ENCODE results near the gene RNF224. TPM values are rescaled to one million over a fixed set of nuclear protein-coding genes. Genes with fewer than 3 reads are reported as not detected.

Gene RNF224
- total RNA-seq = not detected in 2 replicates

DNA sequence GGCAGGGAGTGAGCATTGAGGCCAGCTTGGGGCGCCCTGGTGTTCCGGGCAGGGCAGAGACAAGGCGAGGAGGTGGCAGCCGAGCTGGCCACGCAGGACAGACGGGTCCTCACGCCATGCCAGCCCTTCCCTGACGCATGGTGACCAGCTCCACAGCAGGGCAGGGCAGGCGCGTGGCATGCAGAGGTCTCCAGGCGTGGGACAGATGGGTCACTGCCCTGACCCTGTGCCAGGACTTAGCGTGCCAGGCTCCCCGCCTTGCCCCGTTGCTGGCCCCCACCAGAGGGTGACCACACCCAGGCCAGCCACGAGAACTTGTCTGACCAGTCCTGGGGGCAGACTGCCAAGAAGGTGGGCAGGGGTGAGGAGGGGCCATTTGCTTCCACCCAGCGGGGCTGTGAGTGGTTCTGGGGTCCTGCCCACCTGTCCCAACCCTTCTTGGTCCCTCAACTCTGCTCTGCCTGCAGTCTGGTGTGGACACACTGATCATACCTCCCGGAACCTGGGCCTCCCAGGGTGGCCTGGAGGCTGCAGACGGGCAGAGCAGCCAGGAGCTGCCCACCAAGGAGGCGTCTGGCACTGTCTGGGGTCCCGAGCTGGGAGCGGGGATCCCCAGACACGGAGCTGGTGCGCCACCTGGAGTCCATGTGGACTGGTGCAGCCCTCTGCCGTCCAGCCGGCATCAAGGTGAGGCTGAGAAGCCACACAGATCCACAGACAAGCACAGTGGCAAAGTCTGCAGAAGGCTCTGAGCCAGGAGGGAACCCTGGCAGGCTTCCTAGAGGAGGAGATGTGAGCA, at the start of gene RNF224:
TSS of gene RNF224 (plus strand) at position 449 of the 799 bp plus-strand sequence. CDS start 834 bp downstream, outside the sequence.

DNA sequence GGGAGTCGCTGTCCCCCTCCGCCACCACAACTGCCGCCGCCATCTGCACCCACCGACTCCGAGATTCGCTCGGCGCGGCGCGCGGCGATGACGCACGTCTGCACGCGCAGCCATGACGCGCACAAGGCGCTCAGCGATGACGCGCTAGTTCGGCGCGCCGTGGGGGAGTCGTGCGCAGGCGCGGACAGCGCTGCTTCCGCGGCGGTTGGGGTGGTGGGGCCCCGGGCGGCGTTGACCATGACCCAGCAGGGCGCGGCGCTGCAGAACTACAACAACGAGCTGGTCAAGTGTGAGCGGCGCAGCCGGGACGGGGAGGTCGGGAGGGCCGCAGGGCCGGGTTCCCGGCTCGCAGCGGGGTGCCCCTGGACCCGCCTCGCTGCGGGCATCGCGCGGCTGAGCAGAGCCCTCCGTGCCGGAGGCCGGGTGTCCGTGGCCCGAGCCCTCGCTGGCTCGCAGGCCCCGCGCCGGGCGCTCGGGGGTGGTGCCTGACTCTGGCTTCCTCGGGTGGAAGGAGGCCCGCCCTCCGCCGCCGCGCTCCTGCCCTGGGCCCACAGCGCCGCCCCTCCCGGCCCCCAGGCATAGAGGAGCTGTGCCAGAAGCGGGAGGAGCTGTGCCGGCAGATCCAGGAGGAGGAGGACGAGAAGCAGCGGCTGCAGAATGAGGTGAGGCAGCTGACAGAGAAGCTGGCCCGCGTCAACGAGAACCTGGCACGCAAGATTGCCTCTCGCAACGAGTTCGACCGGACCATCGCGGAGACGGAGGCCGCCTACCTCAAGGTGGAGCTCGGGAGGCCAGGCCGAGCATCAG, 38.6 kb upstream of the RNF224 start, which contains the start of the genes ANAPC2 and SSNA1:
TSS of gene ANAPC2 (minus strand) at position 71 of the 807 bp plus-strand sequence. CDS start at position 43, 28 bp downstream.
TSS of gene SSNA1 (plus strand) at position 187 of the 807 bp plus-strand sequence. CDS start at position 238, 51 bp downstream.

DNA sequence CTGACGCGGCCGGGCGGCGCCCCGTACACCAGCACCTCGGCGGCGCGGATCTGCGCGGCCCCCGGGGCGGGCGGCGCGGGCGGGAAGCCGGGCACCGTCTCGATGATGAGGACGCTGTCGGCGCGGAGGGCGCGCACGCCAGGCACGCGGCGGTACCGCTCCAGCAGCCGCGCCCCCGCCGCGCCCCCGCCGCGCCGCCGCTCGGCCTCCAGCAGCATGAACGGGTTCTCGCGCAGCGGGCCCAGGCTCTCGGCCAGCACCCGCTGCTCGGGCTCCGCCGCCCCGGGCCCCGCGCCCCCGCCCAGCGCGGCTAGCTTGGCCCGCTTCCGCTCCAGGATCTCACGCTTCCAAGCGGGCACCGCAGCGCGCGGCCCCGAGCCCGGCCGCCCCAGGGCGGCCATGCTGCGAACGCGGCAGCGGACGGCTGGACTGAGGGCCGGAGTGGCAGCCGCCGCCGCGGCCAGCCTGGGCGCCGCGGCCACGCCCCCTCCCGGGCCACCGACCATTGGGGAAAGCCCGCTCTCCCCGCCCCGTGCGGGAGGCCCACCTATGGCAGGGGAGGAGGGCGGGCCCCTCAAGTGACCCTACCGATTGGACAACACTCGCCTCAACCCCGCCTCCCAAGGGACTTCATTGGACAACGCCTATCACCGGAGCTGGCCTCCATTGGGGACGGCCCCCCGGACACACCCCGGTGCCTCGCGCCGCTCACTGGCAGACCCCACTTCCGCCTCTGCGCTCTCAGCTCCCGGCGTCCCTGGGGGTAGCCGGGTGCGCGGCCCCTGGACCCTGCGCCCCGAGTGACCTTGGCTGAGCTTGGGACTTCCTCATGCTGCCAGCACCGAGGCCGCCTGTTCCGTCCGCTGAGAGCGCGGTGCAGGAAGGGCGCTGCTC, 26.7 kb upstream of the RNF224 start, which contains the start of gene TPRN:
TSS of gene TPRN (minus strand) at position 431 of the 894 bp plus-strand sequence. CDS start at position 401, 30 bp downstream.

DNA sequence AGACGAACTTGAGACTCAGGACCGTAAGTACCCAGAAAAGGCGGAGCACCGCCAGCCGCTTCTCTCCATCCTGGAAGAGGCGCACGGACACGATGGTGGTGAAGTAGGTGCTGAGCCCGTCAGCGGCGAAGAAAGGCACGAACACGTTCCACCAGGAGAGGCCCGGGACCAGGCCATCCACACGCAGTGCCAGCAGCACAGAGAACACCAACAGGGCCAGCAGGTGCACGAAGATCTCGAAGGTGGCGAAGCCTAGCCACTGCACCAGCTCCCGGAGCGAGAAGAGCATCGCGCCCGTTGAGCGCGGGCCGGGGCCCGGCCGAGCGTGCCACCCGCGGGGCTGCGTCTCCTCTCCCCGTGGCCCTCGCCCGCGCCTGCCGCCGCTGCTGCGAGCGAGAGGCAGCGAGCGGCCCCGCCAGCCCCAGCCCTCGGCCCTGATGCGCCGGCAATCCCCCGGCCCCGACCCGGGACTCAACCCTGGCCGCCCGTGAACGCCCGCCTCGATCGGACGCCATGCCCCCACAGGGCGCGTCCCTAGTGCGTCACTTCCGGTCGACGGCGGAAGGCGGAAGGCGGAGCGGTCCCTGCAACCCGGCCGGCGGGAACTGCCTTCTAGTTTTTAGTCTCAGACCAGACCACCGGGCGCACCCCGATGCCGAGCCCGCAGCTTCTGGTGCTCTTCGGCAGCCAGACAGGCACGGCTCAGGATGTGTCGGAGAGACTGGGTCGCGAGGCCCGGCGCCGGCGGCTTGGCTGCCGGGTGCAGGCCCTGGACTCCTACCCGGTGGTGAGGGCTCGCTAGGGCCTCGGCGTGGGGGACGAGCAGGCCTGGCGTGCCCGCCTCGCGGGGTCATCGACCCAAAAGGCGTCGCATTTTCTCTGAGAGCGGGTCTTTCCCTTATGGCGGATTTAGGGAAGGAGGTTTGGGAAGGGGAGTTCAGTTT, 21.9 kb upstream of the RNF224 start, which contains the start of the genes NDOR1 and TMEM203:
TSS of gene NDOR1 (plus strand) at position 575 of the 944 bp plus-strand sequence. CDS start at position 653, 78 bp downstream.
TSS of gene TMEM203 (minus strand) at position 523 of the 944 bp plus-strand sequence. CDS start at position 289, 234 bp downstream.

DNA sequence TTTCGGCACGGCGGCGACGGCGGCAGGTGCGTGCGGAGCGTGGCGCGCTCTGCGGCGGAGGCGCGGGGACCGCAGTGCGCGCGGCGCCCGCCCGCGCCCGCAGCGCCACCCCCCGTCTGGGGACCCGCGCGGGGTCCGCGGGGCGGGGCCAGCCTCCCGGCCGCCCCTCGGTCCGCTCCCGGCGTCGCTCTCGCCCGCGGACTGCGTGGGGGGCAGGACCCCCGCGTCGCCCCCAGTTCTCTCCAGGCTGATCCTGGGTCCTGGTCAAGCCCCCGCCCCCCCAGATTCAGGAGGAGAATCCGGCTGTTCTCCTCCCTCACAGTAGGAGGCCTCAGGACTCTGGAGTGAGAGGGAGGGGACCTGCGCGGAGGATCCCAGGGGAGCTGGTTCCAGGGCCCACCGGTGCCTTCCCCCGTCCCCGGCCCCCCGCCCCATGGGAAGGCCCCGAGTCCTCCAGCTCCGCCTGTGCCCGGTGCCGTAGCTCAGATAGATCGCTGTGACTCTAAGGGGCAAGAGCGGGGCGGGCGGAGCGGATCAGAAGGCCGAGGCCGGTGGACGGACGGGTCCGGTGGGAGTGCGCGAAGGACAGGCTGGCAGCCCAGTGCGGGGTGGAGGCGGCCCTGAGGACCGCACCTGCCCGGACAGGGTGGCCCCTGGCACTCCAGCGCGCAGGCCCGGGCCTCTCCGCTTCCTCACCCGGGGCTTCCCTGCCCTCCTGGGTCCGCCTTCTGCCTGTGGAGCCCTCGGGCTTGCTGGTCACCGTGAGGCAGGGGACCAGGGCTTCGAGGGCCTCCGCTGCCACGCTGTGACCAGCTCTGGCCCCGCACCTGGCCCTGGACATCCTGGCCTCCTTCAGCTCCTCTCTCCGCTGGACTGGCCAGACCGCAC, 4.9 kb upstream of the RNF224 start, which contains the start of gene RNF208:
TSS of gene RNF208 (minus strand) at position 51 of the 888 bp plus-strand sequence. CDS start 1,028 bp downstream, outside the sequence.

DNA sequence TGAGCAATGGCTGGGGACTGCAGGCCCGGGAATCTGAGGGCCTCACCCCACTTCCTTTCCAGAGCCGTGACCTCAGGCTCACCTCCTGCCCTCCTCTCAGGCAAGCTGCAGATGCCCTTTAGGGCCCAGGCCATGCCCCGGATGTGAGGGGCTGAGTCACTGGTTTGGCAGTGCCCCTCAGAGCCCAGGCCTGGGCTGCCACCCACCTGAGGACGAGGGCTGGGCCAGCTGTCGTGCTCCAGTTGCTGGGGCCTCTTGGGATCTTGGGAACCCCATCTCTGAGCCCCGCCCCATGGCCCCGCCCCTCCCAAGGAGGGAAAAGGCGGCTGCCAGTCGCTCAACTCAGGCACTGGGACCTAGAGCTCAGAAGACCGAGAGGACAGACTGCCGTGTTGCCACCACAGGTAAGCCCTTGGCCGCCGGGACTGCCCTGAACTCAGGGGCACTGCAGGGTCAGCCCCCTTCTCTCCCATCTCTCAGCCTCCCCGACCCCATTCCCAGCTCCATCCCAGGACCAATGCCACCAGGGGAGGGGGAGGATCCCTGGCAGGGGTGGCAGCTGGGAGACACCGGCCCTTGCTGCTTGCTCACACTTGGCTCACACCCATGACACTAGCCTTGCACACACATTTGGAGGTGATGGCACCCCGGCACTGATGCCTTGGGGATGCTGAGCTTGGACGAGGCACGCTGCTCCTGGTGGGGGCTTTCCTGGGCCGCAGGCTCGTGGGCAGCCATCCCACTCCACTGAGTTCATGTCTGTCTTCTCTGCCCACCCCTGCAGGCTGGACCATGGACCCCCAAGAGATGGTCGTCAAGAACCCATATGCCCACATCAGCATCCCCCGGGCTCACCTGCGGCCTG, 2.2 kb upstream of the RNF224 start, which contains the start of gene CYSRT1:
TSS of gene CYSRT1 (plus strand) at position 345 of the 865 bp plus-strand sequence. CDS start at position 793, 448 bp downstream.

DNA sequence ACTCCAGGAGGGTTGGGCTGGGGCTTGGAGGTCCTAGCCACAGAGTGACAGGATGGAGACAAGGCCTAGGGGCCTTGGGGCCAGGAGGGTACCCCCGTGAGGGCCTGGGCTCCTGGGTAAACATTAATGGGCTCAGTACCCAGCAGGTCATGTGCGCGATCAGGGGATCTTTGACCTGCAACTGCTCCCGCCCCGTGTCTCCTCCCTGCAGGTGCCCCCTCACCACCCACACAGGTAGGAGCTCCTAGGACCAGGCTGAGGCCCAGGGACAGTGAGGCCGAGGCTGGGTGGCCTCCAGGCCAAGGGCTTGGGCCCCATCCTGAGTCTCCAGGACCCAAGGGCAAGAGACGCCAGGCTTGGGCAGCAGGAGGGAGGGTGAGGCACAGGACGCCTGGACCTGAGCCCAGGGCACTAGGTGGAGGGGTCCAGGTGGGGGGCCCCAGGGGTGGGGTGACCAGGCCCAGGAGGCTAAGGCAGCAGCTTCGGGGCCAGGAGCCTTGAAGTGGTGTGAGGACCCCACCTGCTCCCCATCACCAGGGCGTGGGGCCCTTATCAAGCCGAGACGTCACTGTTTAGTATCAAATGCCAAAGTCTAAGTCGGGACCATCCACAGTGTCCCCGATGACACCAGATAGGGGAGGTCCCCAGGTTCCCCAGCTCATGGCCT, 3.5 kb downstream of the RNF224 start, which contains the start of gene SLC34A3:
TSS of gene SLC34A3 (plus strand) at position 197 of the 667 bp plus-strand sequence. CDS start 802 bp downstream, outside the sequence.

DNA sequence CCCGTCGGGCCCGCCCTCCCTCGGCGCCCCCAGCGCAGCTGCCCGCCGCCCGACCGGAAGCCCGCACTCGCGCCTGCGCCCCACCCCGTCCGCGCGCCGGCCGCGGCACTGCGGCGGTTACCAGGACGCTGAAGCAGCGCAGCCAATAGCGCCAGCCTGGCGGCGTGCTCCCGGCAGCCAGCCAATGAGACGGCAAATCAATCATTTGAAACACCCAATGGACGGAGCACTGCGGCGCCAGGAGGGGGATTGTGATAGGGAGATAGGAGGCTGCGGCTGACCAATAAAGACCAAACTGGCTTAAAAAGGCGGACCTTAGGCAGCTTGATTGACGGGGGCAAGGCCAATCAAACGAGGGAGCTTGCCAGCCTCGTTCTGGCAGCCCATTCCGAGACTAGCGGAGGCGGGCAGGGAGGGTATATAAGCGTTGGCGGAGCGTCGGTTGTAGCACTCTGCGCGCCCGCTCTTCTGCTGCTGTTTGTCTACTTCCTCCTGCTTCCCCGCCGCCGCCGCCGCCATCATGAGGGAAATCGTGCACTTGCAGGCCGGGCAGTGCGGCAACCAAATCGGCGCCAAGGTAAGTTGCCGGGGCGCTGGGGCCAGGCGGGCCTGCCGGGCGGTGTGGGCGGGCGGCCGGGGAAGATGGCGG, 13.7 kb downstream of the RNF224 start, which contains the start of gene TUBB4B:
TSS of gene TUBB4B (plus strand) at position 447 of the 649 bp plus-strand sequence. CDS start at position 521, 74 bp downstream.

GRCh38 chr9:137251194-137251461, 23.8 kb downstream of the RNF224 start, which contains the start of gene STPG3:
Gene STPG3, plus strand, starts transcription at chr9:137251286. Its CDS starts 1 bp downstream, at chr9:137251287.

GRCh38 chr9:137254624-137255447, 27.5 kb downstream of the RNF224 start, which contains the start of gene NELFB:
Gene NELFB, plus strand, starts transcription at chr9:137255327.

DNA sequence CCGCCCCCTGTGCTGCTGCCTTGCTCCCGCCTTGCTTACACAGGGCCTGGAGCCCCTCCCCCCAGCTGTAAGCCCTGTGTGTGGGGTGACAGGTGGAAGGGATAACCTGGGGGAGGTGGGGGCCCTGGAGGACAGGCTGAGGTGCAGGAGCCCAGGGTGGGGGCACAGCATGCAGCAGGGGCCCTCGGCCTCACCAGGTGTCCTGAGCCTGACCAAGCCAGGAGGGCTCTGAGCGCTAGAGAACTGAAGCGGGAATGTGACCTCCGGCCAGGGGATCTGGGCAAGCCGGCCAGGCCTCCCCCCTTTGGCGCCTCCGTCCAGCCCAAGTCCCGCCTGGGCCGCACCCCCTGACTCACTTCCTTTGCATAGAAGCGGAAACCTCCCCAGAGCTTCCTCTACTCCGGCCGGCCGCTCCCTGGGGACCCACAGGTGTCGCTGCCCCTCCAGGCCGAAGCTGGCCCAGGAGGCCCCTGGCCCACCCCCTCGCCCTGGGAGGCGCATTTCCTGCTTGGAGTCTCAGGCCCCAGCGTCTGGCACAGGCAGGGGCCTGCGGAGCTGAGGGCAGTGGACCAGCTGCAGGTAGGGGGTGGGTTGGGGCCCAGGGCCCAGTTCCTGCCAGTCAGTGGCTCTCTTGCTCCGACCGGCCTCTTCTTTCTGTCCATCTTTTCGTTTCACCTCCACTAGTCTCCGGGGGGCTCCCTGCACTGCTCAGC, 50.2 kb downstream of the RNF224 start, which contains the start of gene TOR4A:
TSS of gene TOR4A (plus strand) at position 398 of the 713 bp plus-strand sequence. CDS start 964 bp downstream, outside the sequence.

Data from regular cardiac myocyte (primary cell).